GM21528 (cell line): ENCODE data around the gene PBXIP1.
"Not testable (repeated sequence)": the region's sequence is repeated elsewhere in the genome, so short reads cannot be mapped to it uniquely, and the experiment has no call there.

Source experiments
- ATAC-seq: cut with Tn5 transposase; IDR thresholded peaks from one replicate; pipeline ENCODE4 v1.9.1; 2021; ENCODE audit warnings: mild to moderate bottlenecking, moderate library complexity; ENCODE audit not compliant: unreplicated experiment, low FRiP score

The PBXIP1 gene

GRCh38 chr1:154938604-154939399 lies 17.1 kb downstream of the PBXIP1 start:
- no peak for ATAC-seq

- ATAC-seq: no peak
Measured at GRCh38 chr1:154937988-154938386, 17.9 kb downstream of the PBXIP1 start.

- peak; percentile 69 for ATAC-seq
Measured at GRCh38 chr1:154937085-154937987, 18.6 kb downstream of the PBXIP1 start.

GRCh38 chr1:154936555-154937084 lies 19.3 kb downstream of the PBXIP1 start, which contains the start of gene PMVK:
PMVK (minus strand) TSS chr1:154936719; CDS start chr1:154936685, 34 bp downstream.
- peak; percentile 78 for ATAC-seq

GRCh38 chr1:154935749-154936554 lies 19.9 kb downstream of the PBXIP1 start:
- no peak for ATAC-seq

GRCh38 chr1:154934358-154934948 lies 21.4 kb downstream of the PBXIP1 start:
- ATAC-seq: no peak

- no peak for ATAC-seq
Measured at GRCh38 chr1:154931940-154932487, 23.9 kb downstream of the PBXIP1 start.

- no peak for ATAC-seq
Measured at GRCh38 chr1:154926201-154926600, 29.7 kb downstream of the PBXIP1 start.

- no peak for ATAC-seq
Measured at GRCh38 chr1:154925335-154926170, 30.3 kb downstream of the PBXIP1 start.

GRCh38 chr1:154923695-154924094 lies 32.2 kb downstream of the PBXIP1 start:
- no peak for ATAC-seq

GRCh38 chr1:154913273-154913672 lies 42.6 kb downstream of the PBXIP1 start:
- ATAC-seq: no peak

GRCh38 chr1:154912755-154913154 lies 43.1 kb downstream of the PBXIP1 start:
- ATAC-seq: no peak

- no peak for ATAC-seq
Measured at GRCh38 chr1:154911691-154912550, 44.0 kb downstream of the PBXIP1 start.

GRCh38 chr1:154910851-154911250 lies 45.0 kb downstream of the PBXIP1 start:
- ATAC-seq: no peak

- ATAC-seq: no peak
Measured at GRCh38 chr1:154908937-154909336, 47.0 kb downstream of the PBXIP1 start.

- not testable (repeated sequence) for ATAC-seq
Measured at GRCh38 chr1:154908129-154908528, 47.8 kb downstream of the PBXIP1 start.

GRCh38 chr1:154906621-154907081 lies 49.2 kb downstream of the PBXIP1 start:
- ATAC-seq: no peak
